Fibroblast of pulmonary artery (primary cell): ENCODE results near the gene PML.
A peak's percentile ranks its signal among the peaks of the same experiment; 100 is the strongest.

Source experiments
- DNase-seq: peaks from one replicate; pipeline ENCODE4 v3.0.0-alpha.2; 2010; ENCODE audit warnings: low read depth
- H3K4me3 ChIP-seq: replicated peaks from 2 replicates; pipeline ENCODE4 v1.5.1; 2011; ENCODE audit warnings: low read depth, mild to moderate bottlenecking, control low read depth, low read length, moderate library complexity
- CTCF ChIP-seq: IDR thresholded peaks from 2 replicates; pipeline ENCODE4 v1.5.1; 2011; ENCODE audit warnings: mild to moderate bottlenecking, control low read depth, low read length, inconsistent platforms; ENCODE audit errors: missing control alignments

PML gene

GRCh38 chr15:73989001-73989798, 5.3 kb upstream of the PML start:
- H3K4me3 ChIP-seq: no peak overlapping the region
- TF ChIP-seq CTCF: no peak
- DNase-seq: peak; percentile 74

GRCh38 chr15:73990250-73991005, 4.1 kb upstream of the PML start:
- no peak for DNase-seq

GRCh38 chr15:73991260-73991659, 3.3 kb upstream of the PML start:
- H3K4me3 ChIP-seq: peak overlapping the region; percentile 59
- TF ChIP-seq CTCF: no peak
- DNase-seq: peak; percentile 84

More at GRCh38 chr15:73990250-73991005, 4.1 kb upstream of the PML start:
- no peak overlapping the region for H3K4me3 ChIP-seq
- TF ChIP-seq CTCF: no peak

GRCh38 chr15:73991726-73992593, 2.6 kb upstream of the PML start, which contains the start of gene STOML1:
STOML1 (minus strand) TSS chr15:73992295; CDS start chr15:73992223, 72 bp downstream.
- peak; percentile 94 for DNase-seq
- peak; percentile 57 for TF ChIP-seq CTCF
- peak within 1 kb of the TSS; percentile 59 for H3K4me3 ChIP-seq

GRCh38 chr15:73992594-73992898, 2.0 kb upstream of the PML start:
- TF ChIP-seq CTCF: no peak
- no peak for DNase-seq
- peak overlapping the region; percentile 25 for H3K4me3 ChIP-seq

- no peak for DNase-seq
- peak overlapping the region; percentile 92 for H3K4me3 ChIP-seq
- TF ChIP-seq CTCF: no peak
These were observed 1.1 kb upstream of the PML start for GRCh38 chr15:73993211-73993994.
